Stimulated activated naive CD8-positive, alpha-beta T cell treated with anti-CD3 and anti-CD28 coated beads, Interleukin-15, amount 100 ng/mL, for 72 hours (primary cell): ENCODE measurements around the gene WDFY1.

Experiments
- ATAC-seq: fragments of 150-1000 bp; cut with Tn5 transposase; 2 replicates; pipeline ENCODE4 v1.10.0; 2021; ENCODE audit warnings: mild to moderate bottlenecking, moderate library complexity
- DNase-seq, 2 donors: peaks; one replicate each; pipeline ENCODE4 v3.0.0; 2021 to 2022
- H3K27ac Mint-ChIP-seq, 2 donors: one replicate each; pipeline ENCODE4 v1.8.0; 2022; ENCODE audit warnings: mild to moderate bottlenecking in 2 of 2, mixed read lengths in 2 of 2, moderate library complexity in 2 of 2
- H3K27me3 Mint-ChIP-seq: one replicate; pipeline ENCODE4 v1.8.0; 2022; ENCODE audit warnings: mixed read lengths
- H3K4me1 Mint-ChIP-seq: one replicate; pipeline ENCODE4 v1.8.0; 2022; ENCODE audit warnings: mild to moderate bottlenecking, mixed read lengths
- H3K4me3 Mint-ChIP-seq, 2 donors: one replicate each; pipeline ENCODE4 v1.8.0; 2022; ENCODE audit warnings: mild to moderate bottlenecking in 2 of 2, mixed read lengths in 2 of 2, moderate library complexity in 1 of 2
- H3K9me3 Mint-ChIP-seq, 2 donors: one replicate each; pipeline ENCODE4 v1.8.0; 2022; ENCODE audit warnings: mixed read lengths in 2 of 2

The WDFY1 gene

DNA sequence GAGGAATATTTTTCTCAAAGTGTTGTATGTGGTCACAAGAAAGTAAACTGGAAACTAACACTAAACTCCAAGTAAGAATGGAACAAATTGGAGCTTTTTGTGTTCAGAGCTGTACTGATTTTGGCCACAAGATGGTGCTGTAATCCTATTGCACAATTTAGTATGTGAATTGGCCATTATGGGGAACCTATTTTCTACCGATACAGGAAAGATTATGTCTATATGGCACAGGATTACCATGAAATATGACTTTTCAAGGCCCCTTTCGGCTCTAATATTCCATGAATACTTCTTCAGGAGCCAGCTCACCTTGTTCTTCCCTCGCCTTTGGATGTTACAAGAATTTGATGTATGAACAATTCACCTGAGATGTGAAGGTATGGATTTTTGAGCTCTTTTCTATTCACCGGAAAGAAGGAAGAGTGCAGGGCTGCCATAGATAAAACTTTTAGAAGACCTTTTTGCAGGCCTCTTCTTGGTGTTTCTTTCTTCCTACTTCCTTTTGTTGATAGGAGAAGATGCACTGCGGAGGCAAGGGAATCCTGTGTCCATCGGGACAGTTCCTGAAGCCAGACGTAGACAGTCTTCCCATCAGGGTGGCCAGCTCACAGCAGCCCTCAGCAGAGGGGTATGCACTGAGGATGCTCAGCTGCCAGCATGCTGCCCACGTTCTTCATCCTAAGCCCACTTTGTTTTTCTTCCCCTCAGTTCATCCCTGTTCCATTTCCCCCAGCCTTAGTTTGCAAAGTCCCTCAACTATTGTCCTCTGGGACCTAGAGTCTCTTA, 25.4 kb upstream of the WDFY1 start:
- ATAC-seq (peak; percentile 66), DNase-seq (peak; percentile 32 to 49)
- Mint-ChIP-seq H3K27ac (no peak overlapping the region), H3K4me3 (no peak overlapping the region), H3K9me3 (no peaks in the 10 kb centered on the region), H3K27me3 (no peaks in the 10 kb centered on the region), H3K4me1 (peaks cover 8% of the 10 kb centered on the region)

DNA sequence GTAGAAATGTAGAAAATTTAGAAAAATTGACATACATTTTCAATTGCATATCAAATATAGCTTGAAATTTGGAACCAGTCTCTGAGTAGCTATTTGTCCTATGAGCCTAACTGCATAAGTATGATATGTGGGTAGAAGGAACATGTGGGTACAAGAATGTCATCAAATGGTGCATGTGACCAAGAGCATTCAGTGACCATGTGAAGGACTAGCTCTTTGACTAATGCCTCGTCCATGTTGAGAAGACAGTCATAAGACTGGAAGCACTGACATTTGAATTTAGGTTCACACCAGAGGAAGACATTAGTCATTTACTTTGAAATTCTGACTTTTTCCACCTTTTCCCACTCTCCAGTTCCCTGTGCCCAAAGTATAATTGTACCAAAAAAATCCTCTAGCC, 24.7 kb upstream of the WDFY1 start:
- Mint-ChIP-seq H3K27me3 (no peaks in the 10 kb centered on the region), H3K9me3 (no peaks in the 10 kb centered on the region), H3K4me3 (no peak overlapping the region), H3K27ac (no peak overlapping the region), H3K4me1 (peaks cover 8% of the 10 kb centered on the region)
- DNase-seq (no peak), ATAC-seq (peak; percentile 52)

DNA sequence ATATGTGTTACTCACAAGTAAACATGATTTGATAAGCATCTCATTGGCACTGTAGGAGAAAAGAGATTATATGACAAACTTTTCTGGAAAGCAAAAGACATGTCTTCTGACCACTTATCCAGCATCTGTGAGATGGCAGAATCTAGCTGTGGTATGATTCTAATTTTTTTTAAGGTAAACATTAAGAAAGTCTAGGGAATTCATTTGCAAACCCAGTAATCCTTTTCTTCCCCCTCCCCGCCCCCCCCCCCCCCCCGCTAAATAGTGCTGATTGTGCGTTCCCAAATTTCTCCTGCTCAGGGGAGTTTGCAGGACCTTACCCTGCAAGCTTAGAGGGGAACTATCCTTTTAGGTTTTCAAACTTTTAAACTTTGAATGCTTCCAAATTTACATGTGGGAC, 24.2 kb upstream of the WDFY1 start:
- Mint-ChIP-seq H3K4me3 (no peak overlapping the region), H3K27ac (no peak overlapping the region), H3K9me3 (no peaks in the 10 kb centered on the region), H3K4me1 (peaks cover 8% of the 10 kb centered on the region), H3K27me3 (no peaks in the 10 kb centered on the region)
- ATAC-seq (no peak), DNase-seq (no peak)

DNA sequence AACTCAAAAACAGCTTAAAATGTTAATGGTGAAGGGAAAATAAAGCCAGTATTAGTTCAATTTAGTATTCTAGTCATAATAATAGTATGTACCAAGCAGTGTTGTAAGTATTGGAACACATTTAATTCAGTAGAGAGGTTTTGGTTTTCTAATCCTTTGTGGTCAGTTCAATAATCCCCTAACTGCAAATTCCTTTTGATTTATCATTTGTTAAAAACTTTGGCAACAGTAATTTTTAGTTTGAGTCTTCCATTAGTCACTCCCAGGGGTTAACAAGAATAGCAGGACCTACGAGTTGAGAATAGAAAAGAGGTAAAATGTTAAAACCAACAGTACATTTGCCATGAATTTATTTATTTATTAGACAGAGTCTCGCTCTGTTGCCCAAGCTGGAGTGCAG, 22.8 kb upstream of the WDFY1 start:
- DNase-seq (no peak), ATAC-seq (no peak)
- no peaks in the 10 kb centered on the region for H3K27me3 Mint-ChIP-seq
- H3K27ac Mint-ChIP-seq, result no peak overlapping the region
- no peak overlapping the region for H3K4me3 Mint-ChIP-seq
- H3K4me1 Mint-ChIP-seq, result peaks cover 8% of the 10 kb centered on the region
- no peaks in the 10 kb centered on the region for H3K9me3 Mint-ChIP-seq

DNA sequence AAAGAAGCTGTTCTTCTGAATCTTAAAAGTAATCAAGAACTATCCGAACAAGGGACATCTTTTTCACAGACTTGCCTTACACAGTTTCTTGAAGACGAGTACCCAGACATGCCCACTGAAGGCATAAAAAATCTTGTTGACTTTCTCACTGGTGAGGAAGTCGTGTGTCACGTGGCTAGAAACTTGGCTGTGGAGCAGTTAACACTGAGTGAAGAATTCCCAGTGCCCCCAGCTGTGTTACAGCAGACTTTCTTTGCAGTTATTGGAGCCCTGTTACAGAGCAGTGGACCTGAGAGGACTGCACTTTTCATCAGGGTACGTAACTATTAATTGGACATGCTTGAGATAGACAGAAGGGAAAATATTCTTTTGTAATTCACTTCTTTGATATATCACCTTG, 14.6 kb upstream of the WDFY1 start:
- no peak overlapping the region for H3K27ac Mint-ChIP-seq
- peaks cover 53% of the 10 kb centered on the region for H3K4me1 Mint-ChIP-seq
- no peaks in the 10 kb centered on the region for H3K27me3 Mint-ChIP-seq
- DNase-seq (no peak), ATAC-seq (no peak)
- no peaks in the 10 kb centered on the region for H3K9me3 Mint-ChIP-seq
- H3K4me3 Mint-ChIP-seq, result peak overlapping the region; percentile 50 to 65

DNA sequence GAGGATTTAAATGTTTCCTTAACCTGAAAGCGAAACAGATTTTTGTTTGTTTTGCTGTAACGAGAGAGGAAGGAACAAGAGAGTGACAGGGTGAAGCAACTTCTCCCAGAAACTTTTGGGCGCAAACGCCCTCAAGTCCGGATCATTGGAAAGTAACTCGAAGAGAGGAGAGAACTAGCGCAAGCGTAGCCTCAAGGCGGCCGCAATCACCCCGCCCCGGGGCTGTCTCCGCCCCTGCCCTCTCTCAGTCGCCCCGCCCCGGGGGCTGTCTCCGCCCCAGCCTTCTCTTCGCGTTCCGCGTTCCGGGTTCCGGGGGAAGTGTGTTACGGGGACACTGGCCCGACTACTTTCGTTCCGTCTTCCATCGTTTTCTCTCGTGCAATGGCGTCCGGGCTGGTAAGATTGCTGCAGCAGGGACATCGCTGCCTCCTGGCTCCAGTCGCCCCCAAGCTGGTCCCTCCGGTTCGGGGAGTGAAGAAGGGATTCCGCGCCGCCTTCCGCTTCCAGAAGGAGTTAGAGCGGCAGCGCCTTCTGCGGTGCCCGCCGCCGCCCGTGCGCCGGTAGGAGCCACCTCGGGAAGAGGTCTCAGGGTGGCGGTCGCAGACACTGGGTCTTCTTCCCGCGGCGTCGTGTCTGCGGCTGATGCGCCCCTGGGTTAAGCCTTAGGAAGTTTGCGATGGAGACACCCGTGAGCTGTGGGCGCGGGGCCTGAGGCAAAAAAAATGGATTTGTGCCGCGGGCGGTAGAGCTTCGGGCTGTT, 12.1 kb upstream of the WDFY1 start, which contains the start of gene MRPL44:
Gene MRPL44, plus strand, starts transcription at position 372 of the 760 bp plus-strand sequence. Its CDS starts 10 bp downstream, at position 382.
- Mint-ChIP-seq H3K27ac (peak within 1 kb of the TSS; percentile 99), H3K4me1 (peaks cover 71% of the 10 kb centered on the region), H3K4me3 (peak within 1 kb of the TSS; percentile 97), H3K9me3 (no peaks in the 10 kb centered on the region), H3K27me3 (no peaks in the 10 kb centered on the region)
- peak; percentile 95 to 98 for DNase-seq
- peak; percentile 97 for ATAC-seq

DNA sequence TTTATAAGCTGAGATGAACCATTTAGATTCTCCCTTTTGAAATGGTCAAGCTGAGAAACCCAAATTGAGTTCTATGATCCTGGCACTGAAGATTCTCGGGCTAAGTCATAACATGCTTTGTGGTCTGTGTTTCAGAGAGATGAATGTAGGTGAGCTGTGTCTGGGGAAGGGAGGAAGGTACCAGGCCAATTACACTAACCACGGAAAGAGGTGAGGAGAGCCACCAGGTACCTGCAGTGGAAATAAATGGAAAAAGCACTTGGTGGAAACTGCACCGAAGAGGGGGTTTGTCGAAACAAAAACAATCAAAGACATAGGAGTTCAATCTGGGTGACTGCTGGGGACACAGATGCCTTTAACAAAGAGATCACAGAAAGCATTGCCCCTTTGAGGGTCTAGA, 11.2 kb upstream of the WDFY1 start:
- H3K9me3 Mint-ChIP-seq, result no peaks in the 10 kb centered on the region
- peaks cover 66% of the 10 kb centered on the region for H3K4me1 Mint-ChIP-seq
- H3K27me3 Mint-ChIP-seq, result no peaks in the 10 kb centered on the region
- peak overlapping the region; percentile 68 to 84 for H3K27ac Mint-ChIP-seq
- peak overlapping the region; percentile 64 to 97 for H3K4me3 Mint-ChIP-seq
- ATAC-seq (peak; percentile 74), DNase-seq (peak in 1 of 2 donors; percentile 38)

DNA sequence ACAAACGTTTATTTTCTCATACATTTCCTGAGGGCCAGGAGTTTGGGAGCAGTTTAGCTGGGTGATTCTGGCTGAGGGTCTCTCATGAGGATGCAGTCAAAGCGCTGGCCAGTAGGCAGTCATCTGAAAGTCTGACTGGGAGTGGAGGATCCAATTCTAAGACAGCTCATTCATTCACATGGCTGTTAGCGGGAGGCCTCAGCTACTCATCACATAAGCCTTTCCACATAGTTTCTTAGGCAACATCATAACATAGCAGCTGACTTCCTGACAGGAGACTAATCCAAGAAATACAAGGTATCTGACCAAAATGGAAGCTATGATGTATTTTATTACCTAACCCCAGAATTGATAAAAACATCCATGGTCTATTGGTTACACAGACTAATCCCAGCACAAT, 9.3 kb upstream of the WDFY1 start:
- no peak for DNase-seq
- no peak for ATAC-seq
- peaks cover 66% of the 10 kb centered on the region for H3K4me1 Mint-ChIP-seq
- no peak overlapping the region for H3K4me3 Mint-ChIP-seq
- H3K27me3 Mint-ChIP-seq, result no peaks in the 10 kb centered on the region
- H3K9me3 Mint-ChIP-seq, result no peaks in the 10 kb centered on the region
- H3K27ac Mint-ChIP-seq, result no peak overlapping the region

DNA sequence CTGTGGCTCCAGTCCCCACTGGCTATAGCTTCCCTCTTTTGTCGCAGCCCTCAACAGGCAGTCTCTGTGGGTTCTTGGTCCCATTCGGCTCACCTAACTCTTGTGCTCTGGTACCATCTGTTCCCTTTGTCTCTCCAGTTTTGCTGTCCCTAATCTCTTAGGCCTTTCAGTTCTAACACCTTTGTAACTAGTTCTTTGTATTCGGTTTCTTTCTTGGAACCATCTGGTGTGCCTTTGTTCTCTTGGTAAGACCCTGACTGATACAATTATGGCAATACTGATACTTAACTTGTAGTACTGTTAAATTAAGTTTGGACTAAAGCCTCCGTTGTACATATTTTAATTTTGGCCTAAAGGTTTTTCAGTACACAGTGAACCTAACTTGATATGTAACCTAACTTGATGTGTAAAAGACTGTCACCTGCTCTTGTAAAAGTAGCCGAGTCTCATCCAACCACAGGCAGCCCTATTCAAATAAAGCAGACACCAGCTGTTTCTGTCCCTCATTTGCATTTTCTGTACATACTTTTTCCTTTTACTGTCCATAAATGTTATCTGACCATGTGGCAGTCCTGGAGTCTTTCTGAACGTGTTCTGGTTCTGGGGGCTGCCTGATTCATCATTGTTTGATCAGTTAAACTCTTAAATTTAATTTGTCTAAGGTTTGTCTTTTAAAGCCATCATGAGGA, 7.3 kb upstream of the WDFY1 start:
- Mint-ChIP-seq H3K27ac (no peak overlapping the region), H3K27me3 (no peaks in the 10 kb centered on the region), H3K9me3 (no peaks in the 10 kb centered on the region), H3K4me1 (peaks cover 84% of the 10 kb centered on the region), H3K4me3 (no peak overlapping the region)
- no peak for DNase-seq
- no peak for ATAC-seq

DNA sequence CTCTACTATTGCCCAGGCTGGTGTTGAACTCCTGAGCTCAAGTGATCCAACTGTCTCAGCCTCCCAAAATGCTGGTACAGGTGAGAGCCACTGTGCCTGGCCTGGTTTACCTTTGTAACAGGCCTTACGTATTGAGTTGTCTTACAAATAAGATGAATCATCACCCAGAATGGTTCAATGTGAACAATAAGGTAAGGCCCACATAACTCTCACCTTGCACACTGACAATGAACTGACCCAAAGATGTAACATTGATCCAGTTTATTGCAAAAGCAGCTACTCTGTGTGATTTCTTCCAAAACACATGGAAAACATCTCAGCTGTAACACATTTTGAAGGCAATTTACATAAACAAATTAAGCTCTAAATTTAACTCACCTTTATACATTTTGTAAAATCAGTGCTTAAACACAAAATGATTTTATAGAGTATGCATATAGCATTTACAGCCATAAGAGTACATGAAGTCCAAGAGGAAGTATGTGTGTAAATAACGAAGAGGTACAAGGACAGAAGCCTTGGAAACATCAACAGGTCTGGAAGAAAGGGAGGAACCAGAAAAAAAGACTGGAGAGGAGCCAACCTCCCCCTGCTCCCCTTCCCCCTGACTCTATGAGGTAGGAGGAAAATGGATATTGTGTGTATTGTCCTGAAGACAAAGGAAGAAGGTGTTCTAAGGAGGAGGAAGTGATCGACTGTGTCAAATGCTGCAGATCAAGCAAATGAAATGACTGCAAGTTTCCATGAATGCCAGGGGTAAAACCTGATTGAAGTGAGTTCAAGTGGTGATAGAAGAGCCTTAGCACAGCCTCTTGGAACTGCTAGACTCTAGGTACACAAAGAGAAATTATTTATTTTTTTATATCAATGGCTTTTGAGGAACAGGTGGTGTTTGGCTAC, 5.6 kb upstream of the WDFY1 start:
- H3K9me3 Mint-ChIP-seq, result no peaks in the 10 kb centered on the region
- no peaks in the 10 kb centered on the region for H3K27me3 Mint-ChIP-seq
- H3K4me3 Mint-ChIP-seq, result peak overlapping the region in 1 of 2 donors; percentile 50
- DNase-seq, result no peak
- ATAC-seq, result no peak
- H3K4me1 Mint-ChIP-seq, result peaks cover 90% of the 10 kb centered on the region
- peak overlapping the region; percentile 5 to 96 for H3K27ac Mint-ChIP-seq

DNA sequence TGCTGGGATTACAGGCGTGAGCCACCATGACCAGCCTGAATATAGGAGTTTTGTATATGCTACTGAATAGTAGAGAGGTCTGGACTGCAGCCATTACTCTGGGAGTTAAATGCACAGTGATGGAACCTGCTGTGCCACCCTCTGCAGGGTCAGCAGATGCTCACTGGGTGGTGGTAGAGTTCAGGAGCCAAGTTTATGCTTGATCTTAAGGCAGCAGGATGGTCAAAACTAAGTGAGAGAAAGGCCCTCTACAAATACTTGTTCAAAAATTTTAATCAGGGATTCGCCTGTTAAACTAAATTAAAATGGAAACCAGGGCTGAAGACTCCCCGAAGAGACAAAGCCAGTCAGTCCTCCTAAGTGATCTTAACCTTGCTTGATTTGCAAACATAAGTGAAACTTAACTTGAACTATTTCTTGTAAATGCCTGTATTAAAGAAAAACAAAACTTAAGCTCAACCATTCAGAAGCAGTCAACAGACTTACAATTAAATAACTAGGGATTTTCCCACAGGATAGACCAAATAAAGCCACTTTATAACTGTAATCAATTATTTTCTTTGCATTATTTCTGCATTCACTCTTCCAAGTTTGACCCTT, 4.2 kb upstream of the WDFY1 start:
- DNase-seq, result no peak
- peaks cover 84% of the 10 kb centered on the region for H3K4me1 Mint-ChIP-seq
- H3K9me3 Mint-ChIP-seq, result no peaks in the 10 kb centered on the region

DNA sequence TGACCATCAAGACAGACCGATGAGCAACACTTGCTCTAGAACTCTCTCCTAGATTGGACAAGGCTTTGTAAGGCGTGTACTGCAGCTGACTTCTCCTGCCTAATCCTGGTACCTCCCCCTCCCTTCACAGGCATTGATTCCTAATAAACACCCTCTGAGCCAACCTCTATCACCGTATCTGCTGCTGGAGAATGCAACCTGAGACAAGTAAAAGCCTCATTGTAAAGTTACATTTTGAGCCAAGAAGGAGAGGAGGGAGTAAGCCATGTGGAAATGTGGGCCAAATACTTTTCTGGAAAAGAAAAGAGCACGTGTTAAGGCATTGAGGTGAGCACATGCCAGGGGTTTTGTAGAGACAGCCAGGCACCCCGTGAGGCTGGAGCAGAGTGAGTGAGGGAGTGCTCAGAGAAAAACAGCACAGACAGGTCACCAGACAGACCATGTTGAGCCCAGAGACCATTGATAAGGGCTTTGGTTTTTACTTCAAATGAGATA, 2.6 kb upstream of the WDFY1 start:
- Mint-ChIP-seq H3K4me3 (peak overlapping the region in 1 of 2 donors; percentile 2), H3K27me3 (no peaks in the 10 kb centered on the region), H3K9me3 (no peaks in the 10 kb centered on the region), H3K4me1 (peaks cover 87% of the 10 kb centered on the region), H3K27ac (peak overlapping the region; percentile 34 to 89)
- no peak for DNase-seq
- no peak for ATAC-seq

More for the DNA sequence above, 4.2 kb upstream of the WDFY1 start:
- Mint-ChIP-seq H3K27me3 (no peaks in the 10 kb centered on the region), H3K4me3 (no peak overlapping the region), H3K27ac (peak overlapping the region; percentile 92 to 96)
- no peak for ATAC-seq

DNA sequence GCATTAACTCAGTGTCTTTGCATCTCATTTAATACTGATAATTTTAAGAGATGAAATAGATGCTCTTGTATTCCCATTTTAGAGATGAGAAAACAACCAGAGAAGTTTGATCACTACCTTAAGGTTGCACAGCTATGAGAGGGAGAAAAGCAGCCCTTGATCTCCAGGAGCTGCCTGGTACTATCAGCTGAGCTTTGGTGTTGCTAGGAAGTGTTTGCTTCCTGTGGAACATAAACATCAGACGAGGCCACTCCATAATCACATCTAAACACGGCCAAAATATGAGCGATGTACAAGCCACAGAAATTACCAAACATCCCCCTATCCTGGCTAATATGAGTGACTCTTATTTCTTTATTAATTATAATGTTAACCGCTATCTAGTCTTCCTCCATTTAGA, 620 bp upstream of the WDFY1 start:
- ATAC-seq (no peak), DNase-seq (no peak)
- no peaks in the 10 kb centered on the region for H3K27me3 Mint-ChIP-seq
- peaks cover 85% of the 10 kb centered on the region for H3K4me1 Mint-ChIP-seq
- peaks cover 0 to 7% of the 10 kb centered on the region in 2 donors for H3K9me3 Mint-ChIP-seq
- H3K27ac Mint-ChIP-seq, result peak overlapping the region in 1 of 2 donors; percentile 55
- H3K4me3 Mint-ChIP-seq, result peak overlapping the region; percentile 92 to 95

DNA sequence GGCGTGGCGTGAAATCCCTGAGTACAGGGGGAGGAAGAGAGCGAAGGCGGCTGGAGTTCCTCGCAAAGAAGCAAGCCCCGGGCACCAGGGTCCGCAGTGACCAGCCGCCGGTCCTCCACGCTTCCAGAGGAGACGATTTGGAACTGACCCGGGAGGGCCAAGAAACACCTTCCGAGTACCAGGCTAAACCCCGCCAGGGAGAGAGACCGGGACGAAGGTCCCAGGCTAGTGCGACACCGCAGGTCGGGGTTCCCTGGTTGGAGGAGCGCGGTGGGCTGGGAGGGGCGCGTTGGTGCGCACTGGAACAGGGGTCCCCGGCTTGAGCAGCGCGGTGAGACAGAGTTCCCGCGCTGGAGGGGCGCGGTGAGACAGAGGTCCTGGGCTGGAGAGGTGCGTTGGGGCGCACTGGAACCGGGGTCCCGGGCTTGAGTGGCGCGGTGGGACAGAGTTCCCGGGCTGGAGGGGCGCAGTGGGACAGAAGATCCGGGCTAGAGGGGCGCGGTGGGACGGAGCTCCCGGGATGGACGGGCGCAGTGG, 901 bp downstream of the WDFY1 start:
- peaks cover 79% of the 10 kb centered on the region for H3K4me1 Mint-ChIP-seq
- peak overlapping the region; percentile 92 to 95 for H3K4me3 Mint-ChIP-seq
- H3K27me3 Mint-ChIP-seq, result no peaks in the 10 kb centered on the region
- DNase-seq (peak in 1 of 2 donors; percentile 28), ATAC-seq (no peak)
- H3K27ac Mint-ChIP-seq, result peak overlapping the region; percentile 87 to 99
- peaks cover 4 to 13% of the 10 kb centered on the region in 2 donors for H3K9me3 Mint-ChIP-seq
